Measurements from ENCODE around the gene GLTP. TPM values are rescaled to one million over a fixed set of nuclear protein-coding genes. Genes with fewer than 3 reads are reported as not detected.
A peak's percentile ranks its signal among the peaks of the same experiment; 100 is the strongest.

Gene GLTP
- total RNA-seq, 1 donor from 2014 or later = 27.7 TPM

- Mint-ChIP-seq H3K36me3 (ENCODE audit: low read depth) (no peaks in the 10 kb centered on the region), H3K4me3 (peak overlapping the region; percentile 79), H3K27ac (peak overlapping the region; percentile 64), H3K4me1 (ENCODE audit: low read depth) (peaks cover 25% of the 10 kb centered on the region), H3K27me3 (ENCODE audit: insufficient read depth) (peaks cover 12% of the 10 kb centered on the region), H3K9me3 (no peaks in the 10 kb centered on the region)
- intact Hi-C loops (cut with micrococcal nuclease) = loop anchor here (1.0 to 5.0 kb wide), 9 partner anchors 7 to 404 kb away; partner anchors contain the start of genes ATP2A2, GIT2, KCTD10 and MMAB
- DNase-seq (ENCODE audit: low spot score) = no peak
Observed at GRCh38 chr12:109880938-109881337, 597 bp upstream of the GLTP start.

- Mint-ChIP-seq H3K4me3 (peak overlapping the region; percentile 95), H3K27ac (peak overlapping the region; percentile 87), H3K27me3 (ENCODE audit: insufficient read depth) (peaks cover 7% of the 10 kb centered on the region), H3K36me3 (ENCODE audit: low read depth) (no peaks in the 10 kb centered on the region), H3K4me1 (ENCODE audit: low read depth) (peaks cover 33% of the 10 kb centered on the region), H3K9me3 (no peaks in the 10 kb centered on the region)
- no peak for DNase-seq (ENCODE audit: low spot score)
- intact Hi-C loops (cut with micrococcal nuclease) = loop anchor here (1.0 to 5.0 kb wide), 9 partner anchors 9 to 403 kb away; partner anchors contain the start of genes ATP2A2, GIT2, KCTD10 and MMAB
Observed at GRCh38 chr12:109879351-109880042, 844 bp downstream of the GLTP start.

- Mint-ChIP-seq H3K27me3 (ENCODE audit: insufficient read depth) (peaks cover 6% of the 10 kb centered on the region), H3K4me3 (peak overlapping the region; percentile 95), H3K27ac (peak overlapping the region; percentile 20), H3K36me3 (ENCODE audit: low read depth) (no peaks in the 10 kb centered on the region), H3K9me3 (no peaks in the 10 kb centered on the region), H3K4me1 (ENCODE audit: low read depth) (peaks cover 33% of the 10 kb centered on the region)
- no peak for DNase-seq (ENCODE audit: low spot score)
- intact Hi-C loops (cut with micrococcal nuclease) = no loop called here
Observed at GRCh38 chr12:109878749-109879148, 1.6 kb downstream of the GLTP start.

- Mint-ChIP-seq H3K9me3 (no peaks in the 10 kb centered on the region), H3K4me3 (peak overlapping the region; percentile 95), H3K27ac (no peak overlapping the region), H3K36me3 (ENCODE audit: low read depth) (no peaks in the 10 kb centered on the region), H3K4me1 (ENCODE audit: low read depth) (peaks cover 33% of the 10 kb centered on the region), H3K27me3 (ENCODE audit: insufficient read depth) (peaks cover 2% of the 10 kb centered on the region)
- no peak for DNase-seq (ENCODE audit: low spot score)
- intact Hi-C loops (cut with micrococcal nuclease) = no loop called here
Observed at GRCh38 chr12:109878247-109878625, 2.1 kb downstream of the GLTP start.

GRCh38 chr12:109877504-109878246, 2.7 kb downstream of the GLTP start:
- intact Hi-C loops (cut with micrococcal nuclease) = no loop called here
- Mint-ChIP-seq H3K36me3 (ENCODE audit: low read depth) (peaks cover under 1% of the 10 kb centered on the region), H3K9me3 (no peaks in the 10 kb centered on the region), H3K27me3 (ENCODE audit: insufficient read depth) (peaks cover 2% of the 10 kb centered on the region), H3K4me1 (ENCODE audit: low read depth) (peaks cover 33% of the 10 kb centered on the region), H3K27ac (no peak overlapping the region), H3K4me3 (peak overlapping the region; percentile 63)
- DNase-seq (ENCODE audit: low spot score) = no peak

GRCh38 chr12:109876406-109876805, 3.9 kb downstream of the GLTP start:
- no peak for DNase-seq (ENCODE audit: low spot score)
- Mint-ChIP-seq H3K4me3 (no peak overlapping the region), H3K36me3 (ENCODE audit: low read depth) (peaks cover 4% of the 10 kb centered on the region), H3K4me1 (ENCODE audit: low read depth) (peaks cover 33% of the 10 kb centered on the region), H3K27ac (no peak overlapping the region), H3K9me3 (no peaks in the 10 kb centered on the region), H3K27me3 (ENCODE audit: insufficient read depth) (no peaks in the 10 kb centered on the region)
- intact Hi-C loops (cut with micrococcal nuclease) = no loop called here

GRCh38 chr12:109875572-109876131, 4.7 kb downstream of the GLTP start:
- intact Hi-C loops (cut with micrococcal nuclease) = no loop called here
- H3K27me3 Mint-ChIP-seq (ENCODE audit: insufficient read depth) = no peaks in the 10 kb centered on the region
- H3K27ac Mint-ChIP-seq = no peak overlapping the region
- no peak for DNase-seq (ENCODE audit: low spot score)
- no peak overlapping the region for H3K4me3 Mint-ChIP-seq
- H3K9me3 Mint-ChIP-seq = no peaks in the 10 kb centered on the region
- H3K4me1 Mint-ChIP-seq (ENCODE audit: low read depth) = peaks cover 25% of the 10 kb centered on the region
- H3K36me3 Mint-ChIP-seq (ENCODE audit: low read depth) = peaks cover 4% of the 10 kb centered on the region

- H3K9me3 Mint-ChIP-seq = no peaks in the 10 kb centered on the region
- H3K4me3 Mint-ChIP-seq = no peak overlapping the region
- intact Hi-C loops (cut with micrococcal nuclease) = no loop called here
- H3K27me3 Mint-ChIP-seq (ENCODE audit: insufficient read depth) = no peaks in the 10 kb centered on the region
- H3K27ac Mint-ChIP-seq = no peak overlapping the region
- no peak for DNase-seq (ENCODE audit: low spot score)
- H3K36me3 Mint-ChIP-seq (ENCODE audit: low read depth) = peaks cover 4% of the 10 kb centered on the region
- peaks cover 13% of the 10 kb centered on the region for H3K4me1 Mint-ChIP-seq (ENCODE audit: low read depth)
Observed at GRCh38 chr12:109873653-109874052, 6.7 kb downstream of the GLTP start.

- intact Hi-C loops (cut with micrococcal nuclease) = no loop called here
- no peak for DNase-seq (ENCODE audit: low spot score)
- Mint-ChIP-seq H3K4me1 (ENCODE audit: low read depth) (peaks cover 16% of the 10 kb centered on the region), H3K27me3 (ENCODE audit: insufficient read depth) (no peaks in the 10 kb centered on the region), H3K27ac (no peak overlapping the region), H3K9me3 (no peaks in the 10 kb centered on the region), H3K36me3 (ENCODE audit: low read depth) (peaks cover 7% of the 10 kb centered on the region), H3K4me3 (no peak overlapping the region)
Observed at GRCh38 chr12:109871668-109872314, 8.6 kb downstream of the GLTP start.

- no peak for DNase-seq (ENCODE audit: low spot score)
- Mint-ChIP-seq H3K27me3 (ENCODE audit: insufficient read depth) (no peaks in the 10 kb centered on the region), H3K36me3 (ENCODE audit: low read depth) (peaks cover 7% of the 10 kb centered on the region), H3K4me1 (ENCODE audit: low read depth) (peaks cover 16% of the 10 kb centered on the region), H3K27ac (no peak overlapping the region), H3K9me3 (no peaks in the 10 kb centered on the region), H3K4me3 (no peak overlapping the region)
- intact Hi-C loops (cut with micrococcal nuclease) = no loop called here
Observed at GRCh38 chr12:109870648-109871047, 9.7 kb downstream of the GLTP start.

- Mint-ChIP-seq H3K9me3 (no peaks in the 10 kb centered on the region), H3K4me1 (ENCODE audit: low read depth) (peaks cover 22% of the 10 kb centered on the region), H3K27ac (no peak overlapping the region), H3K4me3 (no peak overlapping the region), H3K36me3 (ENCODE audit: low read depth) (peaks cover 7% of the 10 kb centered on the region), H3K27me3 (ENCODE audit: insufficient read depth) (no peaks in the 10 kb centered on the region)
- intact Hi-C loops (cut with micrococcal nuclease) = no loop called here
- DNase-seq (ENCODE audit: low spot score) = no peak
Observed at GRCh38 chr12:109868182-109869051, 11.9 kb downstream of the GLTP start.

- Mint-ChIP-seq H3K27ac (no peak overlapping the region), H3K27me3 (ENCODE audit: insufficient read depth) (no peaks in the 10 kb centered on the region), H3K4me3 (no peak overlapping the region), H3K9me3 (no peaks in the 10 kb centered on the region), H3K4me1 (ENCODE audit: low read depth) (peaks cover 24% of the 10 kb centered on the region), H3K36me3 (ENCODE audit: low read depth) (peaks cover 3% of the 10 kb centered on the region)
- intact Hi-C loops (cut with micrococcal nuclease) = no loop called here
- DNase-seq (ENCODE audit: low spot score) = no peak
Observed at GRCh38 chr12:109864916-109865315, 15.4 kb downstream of the GLTP start.

All from activated T-helper 1 cell treated with anti-CD3 and anti-CD28 coated beads, Interleukin-12 subunit alpha, Interleukin-12 subunit beta, Interleukin-2, Interleukin-4 antibody, amounts not matched to agents 30 ng/mL and 10 ng/mL and 1 ng/mL, durations not matched to agents 14 hours and 24 hours and 36 hours (primary cell).